Ascending aorta (tissue), 2 donors: ENCODE data around the gene CARMIL1. TPM values are rescaled to one million over a fixed set of nuclear protein-coding genes. Genes with fewer than 3 reads are reported as not detected.
A peak's percentile ranks its signal among the peaks of the same experiment; 100 is the strongest.

Source experiments
- DNase-seq, 2 donors: peaks; one replicate each; pipeline ENCODE4 v3.0.0-alpha.2; 2019; ENCODE audit warnings: low spot score in 2 of 2
- H3K27ac ChIP-seq, 2 donors: fragments of 200-600 bp; sonication (generic); one replicate each; pipeline ENCODE4 v1.5.1; 2016 to 2017; ENCODE audit warnings: mild to moderate bottlenecking in 1 of 2
- H3K27me3 ChIP-seq: fragments of 200-600 bp; sonication (generic); one replicate; pipeline ENCODE4 v1.5.1; 2017
- H3K36me3 ChIP-seq, 2 donors: fragments of 200-600 bp; sonication (generic); one replicate each; pipeline ENCODE4 v1.5.1; 2016
- H3K4me1 ChIP-seq, 2 donors: fragments of 200-600 bp; sonication (generic); one replicate each; pipeline ENCODE4 v1.5.1; 2016 to 2017; ENCODE audit warnings: mild to moderate bottlenecking in 1 of 2
- H3K4me3 ChIP-seq, 2 donors: fragments of 200-600 bp; sonication (generic); one replicate each; pipeline ENCODE4 v1.5.1; 2016 to 2017; ENCODE audit warnings: mild to moderate bottlenecking in 1 of 2
- H3K9me3 ChIP-seq, 2 donors: fragments of 200-600 bp; sonication (generic); one replicate each; pipeline ENCODE4 v1.5.1; 2016
- CTCF ChIP-seq, 3 experiments: fragments of 200-600 bp in 2 of 3; fragments of 450-650 bp in 1 of 3; sonication (generic) in 2 of 3; IDR thresholded peaks; one replicate each; pipeline ENCODE4 v1.5.1; 2016 to 2019; ENCODE audit warnings: antibody characterized with exemption in 3 of 3, mild to moderate bottlenecking in 1 of 3, moderate library complexity in 1 of 3
- intact Hi-C: fragments of 100-400 bp; cut with DNase I; formaldehyde crosslinking; loops from one replicate; pipeline ENCODE4 v1.15.1; 2023
- total RNA-seq: library from RNA; depleted of rRNA; stranded (reverse); fragments of >200 nt; gene quantifications from one replicate; pipeline ENCODE4 v1.1.0, GENCODE V29; 2016

Gene CARMIL1
- total RNA-seq, 1 donor from 2014 or later = 16.1 TPM

DNA sequence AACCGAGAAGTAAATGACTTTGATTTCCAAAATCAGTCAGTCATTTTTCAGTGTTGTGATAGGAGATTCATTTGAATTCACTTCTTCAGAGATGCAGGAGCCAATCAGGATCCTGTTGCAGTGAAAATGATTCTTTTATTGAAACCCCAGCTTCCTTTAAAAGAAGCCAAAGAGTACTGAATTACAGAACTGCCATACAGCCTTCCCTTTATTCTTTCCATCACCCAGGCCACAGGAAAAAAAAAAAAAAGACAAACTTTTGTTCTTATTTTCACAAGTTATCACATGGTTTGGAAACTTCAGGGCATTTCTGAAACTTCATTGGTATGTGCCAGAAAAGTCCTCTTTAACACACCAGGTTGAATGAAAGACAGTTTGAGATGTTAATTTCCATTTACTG lies 1.8 kb upstream of the CARMIL1 start:
- Histone ChIP-seq H3K4me3 (no peak overlapping the region), H3K36me3 (no peaks in the 10 kb centered on the region), H3K4me1 (peaks cover 0 to 14% of the 10 kb centered on the region in 2 donors)

GRCh38 chr6:25277857-25278256 lies 1.3 kb upstream of the CARMIL1 start:
- Histone ChIP-seq H3K4me1 (peaks cover 0 to 14% of the 10 kb centered on the region in 2 donors), H3K9me3 (no peaks in the 10 kb centered on the region), H3K36me3 (no peaks in the 10 kb centered on the region), H3K27ac (peak overlapping the region in 1 of 2 donors; percentile 71), H3K4me3 (peak overlapping the region in 1 of 2 donors; percentile 67), H3K27me3 (no peaks in the 10 kb centered on the region)
- no peak for DNase-seq
- TF ChIP-seq CTCF (IDR thresholded peaks at IDR 0.05) = no peak
- intact Hi-C loops = loop anchor here (2.0 kb wide), 1 partner anchor 35 kb away; no protein-coding TSS in a partner anchor

More for the DNA sequence above, 1.8 kb upstream of the CARMIL1 start:
- Histone ChIP-seq H3K27ac (no peak overlapping the region), H3K27me3 (no peaks in the 10 kb centered on the region), H3K9me3 (no peaks in the 10 kb centered on the region)
- no peak for DNase-seq
- no peak for TF ChIP-seq CTCF (IDR thresholded peaks at IDR 0.05)
- intact Hi-C loops = no loop called here

GRCh38 chr6:25278261-25278913 lies 787 bp upstream of the CARMIL1 start:
- H3K27me3 ChIP-seq = no peaks in the 10 kb centered on the region
- H3K4me3 ChIP-seq = peak overlapping the region; percentile 67 to 89
- intact Hi-C loops = loop anchor here (2.0 kb wide), 1 partner anchor 34 kb away; no protein-coding TSS in a partner anchor
- peaks cover 0 to 17% of the 10 kb centered on the region in 2 donors for H3K4me1 ChIP-seq
- H3K9me3 ChIP-seq = no peaks in the 10 kb centered on the region
- peak overlapping the region; percentile 71 to 79 for H3K27ac ChIP-seq
- no peak for TF ChIP-seq CTCF (IDR thresholded peaks at IDR 0.05)
- no peaks in the 10 kb centered on the region for H3K36me3 ChIP-seq
- DNase-seq = no peak

GRCh38 chr6:25279748-25280343 lies 672 bp downstream of the CARMIL1 start:
- H3K9me3 ChIP-seq = no peaks in the 10 kb centered on the region
- H3K27ac ChIP-seq = peak overlapping the region; percentile 71 to 79
- H3K4me1 ChIP-seq = peaks cover 0 to 22% of the 10 kb centered on the region in 2 donors
- TF ChIP-seq CTCF (IDR thresholded peaks at IDR 0.05) = no peak
- no peaks in the 10 kb centered on the region for H3K27me3 ChIP-seq
- no peak for DNase-seq
- peak overlapping the region; percentile 67 to 89 for H3K4me3 ChIP-seq
- intact Hi-C loops = loop anchor here (1.0 to 2.0 kb wide), 4 partner anchors 33 to 210 kb away; no protein-coding TSS in a partner anchor
- H3K36me3 ChIP-seq = no peaks in the 10 kb centered on the region

DNA sequence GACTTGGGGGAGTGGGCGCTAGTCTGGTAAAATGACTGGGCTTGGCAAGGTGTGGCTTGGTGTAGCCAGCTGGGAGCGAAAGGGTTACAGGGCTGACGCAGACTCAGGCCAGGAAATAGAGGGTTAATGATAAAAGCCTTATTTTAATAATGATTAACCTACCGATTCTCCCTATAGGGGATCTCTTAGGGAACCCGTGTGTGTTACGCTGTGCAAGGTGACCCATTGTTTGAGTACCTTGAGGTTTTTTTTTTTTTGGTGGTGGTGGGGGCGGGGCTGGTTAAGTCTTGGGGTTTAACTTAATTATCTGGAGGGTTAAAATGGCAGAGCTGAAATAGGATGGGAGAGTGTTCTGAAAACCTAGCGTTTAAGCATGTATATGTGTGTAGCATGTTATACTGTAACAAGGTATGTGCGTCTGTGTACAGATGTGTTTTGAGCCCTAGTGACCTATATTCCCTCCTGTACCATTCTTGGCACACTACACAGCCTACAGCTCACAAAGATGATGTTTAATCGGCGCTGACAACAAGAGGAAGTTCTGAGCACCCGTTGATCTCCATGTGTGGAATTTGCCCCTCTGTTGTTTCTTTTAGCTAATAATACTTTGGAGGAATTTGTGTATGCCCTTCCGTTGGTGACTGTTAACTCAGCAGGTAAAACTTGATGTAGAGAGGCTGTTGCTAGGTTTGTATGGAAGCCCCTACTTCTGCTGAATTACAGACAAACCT lies 1.3 kb downstream of the CARMIL1 start:
- no peaks in the 10 kb centered on the region for H3K27me3 ChIP-seq
- H3K4me3 ChIP-seq = peak overlapping the region; percentile 67 to 89
- H3K36me3 ChIP-seq = no peaks in the 10 kb centered on the region
- no peaks in the 10 kb centered on the region for H3K9me3 ChIP-seq
- no peak for TF ChIP-seq CTCF (IDR thresholded peaks at IDR 0.05)
- DNase-seq = no peak
- intact Hi-C loops = no loop called here
- peak overlapping the region; percentile 71 to 79 for H3K27ac ChIP-seq
- peaks cover 0 to 22% of the 10 kb centered on the region in 2 donors for H3K4me1 ChIP-seq
